ENCODE data around the gene DLG2. TPM values are rescaled to one million over a fixed set of nuclear protein-coding genes. Genes with fewer than 3 reads are reported as not detected.

Gene DLG2
- total and polyA plus RNA-seq, 4 donors = 0.30 to 5.5 (median 0.68) TPM

GRCh38 chr11:85423316-85423715 is 203.8 kb downstream of the DLG2 start:
- H3K4me3 ChIP-seq (ENCODE audit: low read depth in 1 of 3, low read length in 3 of 3) = no peak overlapping the region
- no peaks in the 10 kb centered on the region for H3K36me3 ChIP-seq (ENCODE audit: control insufficient read depth in 4 of 4, insufficient read depth in 3 of 4, low read depth in 1 of 4, low read length in 3 of 4)
- H3K9me3 ChIP-seq (ENCODE audit: control insufficient read depth in 4 of 4, low read length in 3 of 4) = peaks cover 0 to 15% (median 2%) of the 10 kb centered on the region in 4 donors
- TF ChIP-seq FOXA2 (IDR thresholded peaks at IDR 0.05) (no peak), RAD21 (IDR thresholded peaks at IDR 0.05) (no peak), RXRA (IDR thresholded peaks at IDR 0.05) (no peak), REST (IDR thresholded peaks at IDR 0.05) (no peak), ZBTB33 (IDR thresholded peaks at IDR 0.05) (no peak), JUND (IDR thresholded peaks at IDR 0.05) (no peak), MAX (IDR thresholded peaks at IDR 0.05) (no peak), GABPA (IDR thresholded peaks at IDR 0.05 in 1 of 2, conservative IDR thresholded peaks at IDR 0.05 in 1 of 2) (no peak), EGR1 (IDR thresholded peaks at IDR 0.05; ENCODE audit: low read depth in 2 of 2) (no peak), YY1 (IDR thresholded peaks at IDR 0.05) (no peak), FOXA1 (IDR thresholded peaks at IDR 0.05) (no peak), HNF4A (conservative IDR thresholded peaks at IDR 0.05) (no peak), NR2F2 (IDR thresholded peaks at IDR 0.05) (no peak), SP1 (IDR thresholded peaks at IDR 0.05) (no peak), TAF1 (conservative IDR thresholded peaks at IDR 0.05) (no peak), HNF4G (IDR thresholded peaks at IDR 0.05) (no peak), CTCF (IDR thresholded peaks at IDR 0.05; ENCODE audit: low read depth, low read length, missing input control) (no peak), ATF3 (IDR thresholded peaks at IDR 0.05) (no peak)
- 96% methylated on average over 1 of the region's 1 CpG for WGBS
- H3K27me3 ChIP-seq (ENCODE audit: control insufficient read depth in 4 of 4, insufficient read depth in 4 of 4, low read length in 3 of 4) = no peaks in the 10 kb centered on the region
- no peak for DNase-seq (ENCODE audit: low spot score)
- H3K9ac ChIP-seq (ENCODE audit: low read depth in 1 of 2, low read length in 2 of 2) = no peak overlapping the region
- no peaks in the 10 kb centered on the region for H3K4me1 ChIP-seq (ENCODE audit: control insufficient read depth in 4 of 4, insufficient read depth in 4 of 4, low read length in 3 of 4)
- no peak overlapping the region for H3K27ac ChIP-seq (ENCODE audit: low read depth in 1 of 2, low read length in 2 of 2)
